ENCODE data around the gene RNF183.
A peak's percentile ranks its signal among the peaks of the same experiment; 100 is the strongest.

RNF183 gene

GRCh38 chr9:113302792-113303418 is at the start of gene RNF183:
Gene RNF183, minus strand, starts transcription at chr9:113303376. Its CDS starts 5,192 bp downstream, at chr9:113298184.
- no peak for DNase-seq

- DNase-seq: no peak
These were observed 49.2 kb upstream of the RNF183 start for GRCh38 chr9:113352411-113352810.

- DNase-seq: no peak
These were observed 48.8 kb upstream of the RNF183 start for GRCh38 chr9:113352006-113352405.

GRCh38 chr9:113350937-113351336 is 47.8 kb upstream of the RNF183 start:
- DNase-seq: no peak

DNA sequence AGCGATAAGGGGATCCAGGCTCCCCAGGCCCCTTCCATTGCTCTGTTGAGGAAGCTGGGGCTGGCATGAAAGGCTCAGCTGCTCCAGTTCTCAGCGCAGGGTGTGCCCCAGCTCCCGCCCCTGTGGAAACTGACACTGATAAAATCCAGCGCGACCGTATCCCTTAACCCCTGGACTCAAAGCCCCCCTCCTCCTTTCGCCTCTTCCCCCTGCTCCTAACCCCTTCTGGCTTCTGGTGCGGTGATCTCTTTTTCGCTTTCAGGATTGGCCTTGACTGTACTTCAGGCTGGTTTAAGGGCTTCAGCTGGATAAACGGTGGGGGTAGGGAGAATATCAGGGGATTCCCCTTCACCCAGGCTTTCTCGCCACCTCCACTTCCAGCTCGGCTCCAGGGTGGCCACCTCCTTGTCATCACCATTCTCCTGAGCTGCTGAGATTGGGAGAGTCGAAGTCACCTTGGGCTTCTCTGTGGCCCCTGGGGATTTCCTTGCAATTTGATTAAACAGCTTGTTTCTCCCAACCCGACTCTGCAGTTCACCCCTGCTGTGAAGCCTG is 47.0 kb upstream of the RNF183 start:
- DNase-seq: no peak

DNA sequence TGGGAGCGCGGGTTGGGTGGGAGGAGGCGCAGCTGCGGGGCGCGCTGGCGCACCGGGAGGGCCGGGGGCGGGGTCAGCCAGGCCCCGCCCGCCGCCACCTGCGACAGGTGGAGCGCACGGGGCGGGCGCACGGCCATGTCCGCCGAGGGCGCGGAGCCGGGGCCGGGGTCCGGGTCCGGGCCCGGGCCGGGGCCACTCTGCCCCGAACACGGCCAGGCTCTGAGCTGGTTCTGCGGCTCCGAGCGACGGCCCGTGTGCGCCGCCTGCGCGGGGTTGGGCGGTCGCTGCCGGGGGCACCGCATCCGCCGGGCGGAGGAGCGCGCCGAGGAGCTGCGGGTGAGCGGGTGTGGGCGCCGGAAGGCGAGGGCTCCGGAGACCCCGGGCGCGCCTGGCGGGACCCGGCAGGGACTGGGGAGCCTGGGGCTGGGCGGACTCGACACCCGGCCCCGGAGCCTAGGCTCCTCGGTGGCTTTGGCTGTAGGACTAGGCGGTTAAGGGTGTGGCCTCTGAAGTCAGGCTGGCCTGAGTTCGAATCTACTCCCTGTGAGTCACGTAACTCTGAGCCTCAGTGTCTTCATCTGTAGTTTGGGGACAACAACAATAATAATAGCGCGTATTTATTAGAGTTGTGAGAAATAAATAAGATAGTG is 46.4 kb upstream of the RNF183 start, which contains the start of gene BSPRY:
TSS of gene BSPRY (plus strand) at position 97 of the 650 bp plus-strand sequence. CDS start at position 136, 39 bp downstream.
- no peak for DNase-seq

GRCh38 chr9:113349066-113349444 is 45.9 kb upstream of the RNF183 start:
- DNase-seq: no peak

DNA sequence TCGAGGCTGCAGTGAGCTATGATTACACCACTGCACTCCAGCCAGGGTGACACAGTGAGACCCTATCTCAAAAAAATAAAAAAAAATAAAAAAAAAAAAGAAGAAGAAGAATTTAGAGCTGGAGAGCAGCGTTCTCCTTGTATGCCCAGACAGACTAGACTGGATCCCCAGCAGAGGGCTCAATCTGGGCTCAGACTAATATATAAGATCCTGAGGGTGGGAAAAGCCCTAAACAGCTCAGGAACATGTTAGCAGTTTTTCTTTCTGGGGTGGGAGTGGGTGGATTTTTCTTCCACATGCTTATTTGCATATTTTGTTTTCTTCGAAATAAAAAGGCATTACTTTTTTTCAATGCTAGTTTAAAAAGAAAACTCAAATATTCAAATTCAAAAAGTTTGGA is 45.3 kb upstream of the RNF183 start:
- no peak for DNase-seq

DNA sequence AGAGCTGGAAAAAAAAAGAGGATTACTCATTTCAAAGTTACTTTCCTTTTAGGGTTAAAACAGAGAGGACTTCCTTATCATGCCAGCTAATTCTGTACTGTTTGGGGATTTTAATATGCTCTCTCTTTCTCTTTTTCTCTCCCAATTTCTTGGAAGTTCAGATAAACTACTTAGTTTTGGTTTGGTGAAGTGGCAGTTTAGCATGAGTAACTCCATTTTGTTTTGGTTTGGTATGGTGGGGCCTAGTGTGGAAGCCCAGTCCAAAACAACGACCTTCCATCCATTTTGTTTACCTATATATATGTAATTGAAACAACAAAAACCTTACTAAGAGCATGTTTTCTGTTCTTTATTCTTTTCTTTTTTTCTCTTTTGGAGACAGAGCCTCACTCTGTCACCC is 42.5 kb upstream of the RNF183 start:
- DNase-seq: no peak

DNA sequence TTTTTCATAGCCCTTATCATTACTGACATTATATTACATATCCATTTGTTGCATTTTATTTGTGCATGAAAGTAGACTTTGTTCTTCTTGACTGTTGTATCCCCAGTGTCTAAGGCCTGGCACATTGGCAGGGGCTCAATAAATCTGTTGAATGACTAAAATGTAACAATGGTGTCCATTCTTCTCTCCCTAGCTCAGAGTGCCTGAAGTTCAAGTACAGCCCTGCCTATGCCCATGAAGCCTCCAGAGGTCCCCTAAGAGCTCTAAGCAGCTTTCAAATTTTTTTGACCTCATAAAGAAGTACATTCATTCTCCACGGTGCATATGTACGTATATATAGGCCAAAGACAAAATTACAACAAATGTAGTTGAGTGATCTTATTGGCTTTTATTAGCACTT is 42.0 kb upstream of the RNF183 start:
- DNase-seq: no peak

DNA sequence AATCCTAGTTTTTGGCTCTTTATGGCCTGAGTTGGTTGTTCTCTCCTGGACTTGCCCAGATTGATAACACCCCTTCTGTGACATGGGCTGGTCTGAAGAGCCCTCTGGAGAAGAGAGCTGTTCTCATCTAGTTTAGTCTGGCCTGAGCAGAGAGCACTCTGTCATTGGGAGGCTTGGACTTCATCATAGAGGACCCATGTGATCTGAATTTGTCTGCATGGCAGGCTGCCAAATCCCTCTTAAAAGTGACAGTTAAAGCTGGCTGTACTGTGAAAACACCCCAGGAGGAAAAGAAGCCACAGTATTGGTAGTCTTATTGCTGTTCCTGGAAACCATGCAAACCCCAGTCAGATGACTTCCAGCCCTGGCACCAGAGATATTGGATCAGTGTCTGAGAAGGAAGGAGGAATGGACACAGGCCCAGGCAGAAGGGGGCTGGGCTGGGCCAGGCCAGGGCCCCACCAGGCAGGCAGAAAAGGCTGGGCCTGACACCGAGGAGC is 40.6 kb upstream of the RNF183 start:
- DNase-seq: peak; percentile 75

DNA sequence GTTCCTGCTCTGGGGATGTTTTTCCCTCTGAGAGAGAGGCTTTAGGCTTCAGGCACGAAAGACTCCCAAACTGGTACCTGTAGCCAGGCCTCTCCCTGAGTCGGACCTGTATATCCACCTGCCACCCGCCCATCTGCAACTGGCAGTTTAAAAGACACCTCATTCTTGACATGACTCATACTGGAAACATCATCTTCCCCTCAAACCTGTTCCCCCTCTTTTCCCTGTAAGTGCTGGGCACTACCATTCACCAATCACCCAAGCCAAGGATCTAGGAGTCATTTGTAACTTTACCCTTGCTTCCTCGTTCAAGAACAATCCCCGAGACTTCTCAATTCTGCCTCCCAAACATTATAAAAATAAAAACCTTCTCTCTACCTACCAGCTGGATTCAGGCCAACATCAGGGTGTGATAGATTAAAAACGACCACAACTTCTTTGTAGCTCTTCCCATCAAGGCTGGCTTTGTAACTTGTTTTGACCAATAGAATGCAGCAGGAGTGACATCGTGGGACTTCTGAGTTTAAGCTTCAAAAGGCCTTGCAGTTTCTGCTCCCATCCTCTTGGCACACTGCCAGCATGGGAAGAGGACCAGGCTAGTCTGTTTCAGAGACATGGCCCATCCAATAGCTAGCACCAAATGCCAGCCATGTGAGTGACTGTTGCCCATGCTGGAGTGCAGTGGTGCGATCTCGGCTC is 38.7 kb upstream of the RNF183 start:
- DNase-seq: no peak

DNA sequence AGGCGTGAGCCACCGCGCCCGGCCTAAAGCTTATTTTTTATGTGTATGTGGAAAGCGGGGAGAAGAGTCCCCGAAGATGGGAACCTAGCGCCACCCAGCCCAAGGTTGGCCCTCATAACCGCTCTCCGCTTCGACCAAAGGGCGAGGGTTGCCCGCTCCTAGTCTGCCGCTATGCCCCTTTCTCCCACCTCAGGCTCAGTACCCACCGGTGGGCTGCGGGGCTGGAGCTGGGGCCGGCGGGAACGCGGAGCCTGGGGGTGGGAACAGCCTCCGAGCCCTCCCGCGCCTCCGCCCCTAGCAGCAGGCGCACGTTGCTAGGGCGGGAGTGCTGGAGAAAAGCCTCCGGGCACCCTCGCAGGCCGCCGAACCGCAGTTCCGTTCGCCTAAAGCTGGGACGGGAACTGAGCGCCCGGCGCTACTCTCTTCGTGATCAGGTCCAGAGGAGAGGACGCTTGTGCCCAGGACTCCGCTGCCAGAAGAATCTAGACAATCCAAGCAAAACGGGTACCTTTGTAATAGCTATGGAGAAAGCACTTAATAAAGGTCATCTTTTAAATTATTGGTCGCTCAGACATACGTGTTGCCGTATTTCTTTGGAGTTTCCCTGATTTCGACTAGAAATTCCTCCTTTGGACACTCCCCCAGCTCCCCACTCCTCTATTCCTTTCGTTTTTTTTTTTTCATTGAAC is 37.0 kb upstream of the RNF183 start, which contains the start of gene WDR31:
TSS of gene WDR31 (minus strand) at position 265 of the 689 bp plus-strand sequence. CDS start 8,253 bp downstream, outside the sequence.
- DNase-seq: peak; percentile 40

DNA sequence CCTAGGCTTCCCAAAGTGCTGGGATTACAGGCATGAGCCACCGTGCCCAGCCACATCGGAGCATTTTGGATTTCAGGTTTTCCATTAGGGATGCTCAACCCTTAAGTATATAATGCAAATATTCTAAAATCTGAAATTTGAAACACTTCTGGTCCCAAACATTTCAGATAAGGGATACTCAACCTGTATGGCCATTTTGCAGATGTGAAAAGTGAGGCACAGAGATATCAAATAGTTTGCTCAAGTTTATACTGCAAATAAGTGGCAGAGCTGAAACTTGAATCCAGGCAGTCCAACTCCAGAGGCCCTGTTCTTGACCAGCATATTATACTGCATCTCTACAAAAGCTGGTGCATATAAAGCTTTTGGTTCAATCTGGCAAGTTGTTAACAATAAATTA is 34.5 kb upstream of the RNF183 start:
- DNase-seq: no peak

DNA sequence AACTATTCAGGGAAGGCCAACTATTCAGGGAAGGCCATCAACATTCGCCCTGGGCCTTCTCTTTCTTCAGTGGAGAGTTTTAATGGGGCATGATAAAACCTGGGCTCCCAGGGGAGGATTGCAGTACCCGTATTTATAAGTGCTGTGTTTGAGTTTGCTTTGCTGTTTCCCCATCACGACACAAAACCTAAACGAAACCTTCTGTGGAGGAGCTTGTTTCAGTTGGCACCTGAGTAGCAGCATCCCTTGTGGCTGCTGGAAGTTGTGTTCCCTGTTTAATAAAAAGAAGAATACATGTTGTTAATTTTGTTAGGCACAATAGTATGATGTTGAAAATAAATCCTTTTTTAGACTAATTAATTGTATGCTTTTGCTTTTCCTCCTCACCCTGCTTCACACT is 28.6 kb upstream of the RNF183 start:
- DNase-seq: no peak

- no peak for DNase-seq
These were observed 25.0 kb upstream of the RNF183 start for GRCh38 chr9:113328045-113328782.

DNA sequence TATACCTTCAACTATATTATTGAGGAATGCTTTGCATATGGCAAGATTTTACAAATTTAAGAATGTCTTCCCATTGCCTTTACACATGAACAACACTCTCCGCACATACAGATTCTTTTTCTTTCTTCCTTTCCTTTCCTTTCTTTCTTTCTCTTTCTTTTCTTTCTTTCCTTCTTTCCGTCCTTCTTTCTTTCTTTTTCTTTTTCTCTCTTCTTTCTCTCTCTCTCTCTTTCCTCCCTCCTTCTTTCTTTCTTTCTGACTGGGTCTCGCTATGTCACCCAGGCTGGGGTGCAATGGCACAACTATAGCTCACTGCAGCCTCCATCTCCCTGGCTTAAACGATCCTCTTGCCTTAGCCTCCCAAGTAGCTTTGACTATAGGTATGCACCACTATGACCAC is 23.1 kb upstream of the RNF183 start:
- no peak for DNase-seq

- DNase-seq: no peak
These were observed 19.5 kb upstream of the RNF183 start for GRCh38 chr9:113322671-113323070.

GRCh38 chr9:113320051-113320450 is 16.9 kb upstream of the RNF183 start:
- DNase-seq: no peak

DNA sequence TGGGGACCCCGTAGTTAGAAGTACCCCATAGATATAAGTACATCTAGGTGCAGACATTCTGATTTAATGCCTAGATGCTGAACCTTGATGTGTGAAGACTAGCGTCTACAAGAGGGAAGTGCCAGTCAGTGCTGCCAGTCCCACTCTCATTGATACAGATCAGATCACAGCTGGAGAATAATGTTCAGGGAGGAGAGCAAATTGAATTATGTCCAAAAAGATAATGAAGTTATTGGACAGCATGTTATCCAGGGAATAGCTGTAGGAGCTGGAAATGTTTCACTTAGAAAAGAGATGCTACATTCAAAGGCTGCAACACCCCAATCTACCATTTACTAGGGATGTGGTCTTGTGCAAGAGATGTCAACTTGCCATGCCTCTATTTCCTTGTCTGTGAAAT is 15.9 kb upstream of the RNF183 start:
- DNase-seq: no peak

DNA sequence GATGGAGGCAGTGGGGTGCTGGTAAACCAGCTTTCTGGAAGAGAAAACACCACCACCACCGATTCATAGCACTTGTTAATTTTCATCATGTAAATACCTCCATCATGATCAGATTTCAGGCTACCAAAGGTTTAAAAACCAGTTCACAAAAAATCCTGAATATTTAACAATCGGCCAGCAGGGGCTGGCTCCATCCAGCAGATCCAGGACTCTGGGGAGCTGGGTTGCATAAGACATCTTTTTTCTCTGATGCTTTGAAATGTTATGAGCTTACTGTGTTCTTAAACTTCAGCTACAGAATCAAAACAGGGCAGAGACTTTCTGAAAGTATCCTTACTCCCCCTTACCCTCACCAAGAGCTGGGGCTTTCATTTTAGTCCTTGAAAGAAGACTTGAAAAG is 14.6 kb upstream of the RNF183 start:
- no peak for DNase-seq

- no peak for DNase-seq
These were observed 12.9 kb upstream of the RNF183 start for GRCh38 chr9:113316030-113316429.

Data from NCI-H524 treated with DMSO at 0.1 percent for 48 hours (cell line).